HG03135 (cell line): ENCODE data around the gene MCC.

Experiments
- ATAC-seq: cut with Tn5 transposase; IDR thresholded peaks from one replicate; pipeline ENCODE4 v1.9.1; 2021; ENCODE audit warnings: mild to moderate bottlenecking, moderate library complexity; ENCODE audit not compliant: unreplicated experiment

Gene MCC

GRCh38 chr5:113020461-113021273 lies 467.6 kb downstream of the MCC start:
- ATAC-seq = no peak

GRCh38 chr5:113017881-113018635 lies 470.2 kb downstream of the MCC start:
- ATAC-seq = no peak

- ATAC-seq = no peak
Measured at GRCh38 chr5:113005454-113005853, 482.8 kb downstream of the MCC start.

GRCh38 chr5:113003763-113004162 lies 484.5 kb downstream of the MCC start:
- ATAC-seq = no peak

- ATAC-seq = no peak
Measured at GRCh38 chr5:113002423-113002822, 485.8 kb downstream of the MCC start.

GRCh38 chr5:113000466-113000865 lies 487.8 kb downstream of the MCC start:
- no peak for ATAC-seq

GRCh38 chr5:112998296-112998695 lies 490.0 kb downstream of the MCC start:
- no peak for ATAC-seq

GRCh38 chr5:112996830-112997374 lies 491.4 kb downstream of the MCC start:
- no peak for ATAC-seq

GRCh38 chr5:112995764-112996618 lies 492.3 kb downstream of the MCC start:
- ATAC-seq = peak; percentile 72

- ATAC-seq = no peak
Measured at GRCh38 chr5:112986224-112986623, 502.0 kb downstream of the MCC start.

GRCh38 chr5:112983363-112983762 lies 504.9 kb downstream of the MCC start:
- ATAC-seq = no peak

GRCh38 chr5:112979723-112980122 lies 508.5 kb downstream of the MCC start:
- ATAC-seq = no peak

- ATAC-seq = no peak
Measured at GRCh38 chr5:112978836-112979235, 509.4 kb downstream of the MCC start.

- ATAC-seq = no peak
Measured at GRCh38 chr5:112977440-112977861, 510.8 kb downstream of the MCC start.

- peak; percentile 98 for ATAC-seq
Measured at GRCh38 chr5:112976432-112977309, 511.6 kb downstream of the MCC start, which contains the start of gene DCP2. Gene DCP2, plus strand, starts transcription at chr5:112976798. Its CDS starts 136 bp downstream, at chr5:112976934.

GRCh38 chr5:112975721-112976431 lies 512.4 kb downstream of the MCC start:
- ATAC-seq = peak; percentile 21

GRCh38 chr5:112974901-112975300 lies 513.4 kb downstream of the MCC start:
- no peak for ATAC-seq

- ATAC-seq = no peak
Measured at GRCh38 chr5:112973904-112974303, 514.3 kb downstream of the MCC start.

- ATAC-seq = no peak
Measured at GRCh38 chr5:112973036-112973435, 515.2 kb downstream of the MCC start.
